IPS-11a (cell line): ENCODE measurements around the gene PRTFDC1.
"Not testable (repeated sequence)": the region's sequence is repeated elsewhere in the genome, so short reads cannot be mapped to it uniquely, and the experiment has no call there.

Experiments used
- H3K4me3 ChIP-seq: one replicate; pipeline ENCODE4 v1.5.1; 2013; ENCODE audit warnings: low read depth, low read length, control low read depth

Gene PRTFDC1, protein sequence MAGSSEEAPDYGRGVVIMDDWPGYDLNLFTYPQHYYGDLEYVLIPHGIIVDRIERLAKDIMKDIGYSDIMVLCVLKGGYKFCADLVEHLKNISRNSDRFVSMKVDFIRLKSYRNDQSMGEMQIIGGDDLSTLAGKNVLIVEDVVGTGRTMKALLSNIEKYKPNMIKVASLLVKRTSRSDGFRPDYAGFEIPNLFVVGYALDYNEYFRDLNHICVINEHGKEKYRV

GRCh38 chr10:24952143-24952706 lies at the start of gene PRTFDC1:
PRTFDC1 (minus strand) TSS chr10:24952606; CDS start chr10:24952575, 31 bp downstream.
- H3K4me3 ChIP-seq: peak within 1 kb of the TSS; percentile 69

DNA sequence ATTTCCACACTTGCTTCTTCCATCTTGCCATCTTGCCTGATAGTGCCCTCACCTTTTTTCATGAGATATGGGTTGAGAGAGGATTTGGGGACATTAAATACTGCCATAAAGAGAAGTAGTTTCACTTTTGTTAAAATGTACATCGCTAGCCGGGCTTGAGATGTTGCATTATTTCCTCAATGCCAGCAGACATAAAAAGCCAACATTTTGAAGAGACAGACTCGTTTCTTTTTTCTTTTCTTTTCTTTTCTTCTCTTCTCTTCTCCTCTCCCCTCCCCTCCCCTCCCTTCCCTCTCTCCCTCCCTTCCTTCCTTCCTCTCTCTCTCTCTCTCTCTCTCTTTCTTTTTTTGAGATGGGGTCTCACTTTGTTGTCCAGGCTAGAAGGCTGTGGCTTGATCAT lies 45.6 kb upstream of the PRTFDC1 start:
- no peak overlapping the region for H3K4me3 ChIP-seq

DNA sequence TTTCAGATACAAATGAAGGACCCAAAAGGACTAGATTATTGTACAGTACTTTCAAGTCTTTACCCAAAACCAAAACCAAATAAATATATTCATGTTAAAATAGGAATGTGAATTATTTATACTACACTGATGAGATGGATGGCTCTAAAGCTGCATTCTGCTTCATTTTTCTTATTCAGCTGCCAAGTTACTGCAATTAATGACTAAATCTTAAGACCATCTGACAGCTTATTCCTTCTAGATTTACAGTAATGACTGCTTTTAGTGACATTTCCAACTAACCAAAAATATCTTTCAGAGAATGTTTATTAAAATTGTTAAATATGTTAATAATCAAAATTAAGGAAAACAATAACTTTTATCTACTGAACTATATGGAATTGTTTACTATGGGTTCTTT lies 42.7 kb upstream of the PRTFDC1 start:
- no peak overlapping the region for H3K4me3 ChIP-seq

- no peak overlapping the region for H3K4me3 ChIP-seq
These were observed 41.0 kb upstream of the PRTFDC1 start for GRCh38 chr10:24993237-24993958.

- no peak overlapping the region for H3K4me3 ChIP-seq
These were observed 40.2 kb upstream of the PRTFDC1 start for GRCh38 chr10:24992512-24993133.

- no peak overlapping the region for H3K4me3 ChIP-seq
These were observed 38.9 kb upstream of the PRTFDC1 start for GRCh38 chr10:24991298-24991697.

GRCh38 chr10:24989867-24990266 lies 37.5 kb upstream of the PRTFDC1 start:
- H3K4me3 ChIP-seq: no peak overlapping the region

- no peak overlapping the region for H3K4me3 ChIP-seq
These were observed 36.6 kb upstream of the PRTFDC1 start for GRCh38 chr10:24988831-24989640.

- H3K4me3 ChIP-seq: no peak overlapping the region
These were observed 32.5 kb upstream of the PRTFDC1 start for GRCh38 chr10:24984906-24985305.

DNA sequence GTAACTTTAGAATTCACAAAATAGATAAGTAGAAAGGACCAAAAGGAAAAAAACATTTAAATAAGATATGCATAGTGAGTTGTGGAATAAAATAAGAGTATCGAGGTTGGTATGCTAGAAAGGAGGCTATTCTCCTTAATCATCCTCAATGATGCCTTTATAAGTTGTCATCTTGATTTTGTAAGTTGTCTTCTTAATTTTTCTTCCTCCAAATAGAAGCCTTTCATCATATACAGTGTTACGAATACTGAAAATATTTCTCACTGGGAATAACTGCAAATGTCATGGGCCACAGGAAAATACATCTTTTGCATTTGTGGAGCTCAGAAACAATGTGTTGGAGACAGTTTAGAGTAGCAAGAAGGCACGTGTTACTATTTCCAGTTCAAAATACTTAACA lies 31.5 kb upstream of the PRTFDC1 start:
- H3K4me3 ChIP-seq: no peak overlapping the region

DNA sequence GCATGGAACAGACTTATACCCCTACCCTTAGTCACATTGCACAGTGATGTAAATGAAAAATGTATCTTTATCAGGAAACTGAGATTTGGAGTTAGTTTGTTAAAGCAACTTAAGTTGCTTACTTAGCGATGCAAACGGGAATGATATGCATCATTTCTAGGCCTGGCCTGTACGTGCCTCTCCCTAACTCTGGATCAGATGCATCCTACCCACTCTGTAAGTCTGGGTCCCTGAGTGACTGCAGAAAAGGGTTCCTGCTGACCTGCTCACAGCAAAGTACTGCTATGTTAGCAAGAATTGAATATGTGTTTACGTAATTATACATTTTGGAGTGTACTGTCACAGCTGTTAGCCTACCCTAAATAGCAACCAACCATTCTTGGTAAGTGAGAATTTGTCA lies 30.7 kb upstream of the PRTFDC1 start:
- no peak overlapping the region for H3K4me3 ChIP-seq

- H3K4me3 ChIP-seq: no peak overlapping the region
These were observed 30.1 kb upstream of the PRTFDC1 start for GRCh38 chr10:24982319-24983112.

DNA sequence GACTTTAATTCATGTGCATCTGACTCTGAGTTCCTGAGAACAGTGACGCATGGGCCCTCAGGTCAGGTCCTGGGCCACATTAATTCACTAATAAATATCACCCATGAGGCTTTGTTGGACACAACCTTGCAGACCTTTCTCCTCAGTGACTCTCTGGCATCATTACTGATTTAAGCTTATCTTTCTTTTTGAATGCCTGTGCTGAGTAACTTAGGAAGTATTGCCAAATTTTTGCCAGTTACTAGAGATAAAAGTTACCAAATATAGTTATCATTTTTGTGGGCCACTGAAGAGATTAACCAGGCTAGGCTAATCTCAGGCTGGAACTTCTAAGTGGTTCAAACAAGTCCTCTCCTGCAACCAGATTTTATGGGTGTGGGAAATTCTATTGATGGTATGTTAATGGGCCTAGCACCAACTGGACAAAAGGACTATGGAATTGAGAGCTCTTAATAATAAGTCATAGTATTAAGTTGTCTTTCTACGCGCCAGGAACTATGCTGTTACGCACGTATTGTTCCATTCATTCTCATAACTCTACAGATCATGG lies 28.8 kb upstream of the PRTFDC1 start:
- H3K4me3 ChIP-seq: no peak overlapping the region

GRCh38 chr10:24979685-24980084 lies 27.3 kb upstream of the PRTFDC1 start:
- H3K4me3 ChIP-seq: no peak overlapping the region

GRCh38 chr10:24974976-24975375 lies 22.6 kb upstream of the PRTFDC1 start:
- no peak overlapping the region for H3K4me3 ChIP-seq

GRCh38 chr10:24973163-24973562 lies 20.8 kb upstream of the PRTFDC1 start:
- H3K4me3 ChIP-seq: no peak overlapping the region

- no peak overlapping the region for H3K4me3 ChIP-seq
These were observed 19.0 kb upstream of the PRTFDC1 start for GRCh38 chr10:24971374-24971773.

GRCh38 chr10:24969841-24970281 lies 17.5 kb upstream of the PRTFDC1 start:
- no peak overlapping the region for H3K4me3 ChIP-seq

DNA sequence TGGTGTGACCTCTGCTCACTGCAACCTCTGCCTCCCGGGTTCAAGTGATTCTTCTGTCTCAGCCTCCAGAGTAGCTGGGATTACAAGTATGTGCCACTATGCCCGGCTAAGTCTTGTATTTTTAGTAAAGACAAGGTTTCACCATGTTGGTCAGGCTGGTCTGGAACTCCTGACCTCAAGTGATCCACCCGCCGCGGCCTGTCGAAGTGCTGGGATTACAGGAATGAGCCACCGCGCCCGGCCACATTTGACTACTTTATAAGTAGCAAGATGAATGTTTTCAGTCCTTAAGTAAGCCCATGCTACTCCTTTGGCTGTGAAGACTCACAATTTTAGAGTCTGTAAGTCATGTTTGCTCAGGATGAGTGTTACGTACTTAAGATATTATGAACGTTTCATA lies 16.5 kb upstream of the PRTFDC1 start:
- not testable (repeated sequence) for H3K4me3 ChIP-seq

DNA sequence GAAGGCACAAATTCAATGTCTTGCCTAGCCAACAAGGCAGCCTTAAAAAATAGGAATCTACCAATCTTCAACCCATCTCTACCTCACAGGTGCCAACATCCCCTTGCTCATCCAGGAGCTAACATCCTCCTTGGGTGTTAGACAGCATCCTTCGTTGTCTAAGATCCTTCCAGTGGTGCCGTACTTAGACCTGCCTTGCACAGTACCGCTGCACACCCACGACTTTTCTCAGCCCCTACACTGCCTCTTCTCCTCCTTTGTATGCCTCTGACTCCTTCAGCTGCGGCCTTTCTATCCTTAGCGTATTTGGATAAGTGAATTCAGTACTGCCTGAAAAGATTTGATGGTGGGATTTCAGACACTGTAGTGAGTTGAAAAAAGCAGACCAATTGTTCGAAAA lies 15.9 kb upstream of the PRTFDC1 start:
- H3K4me3 ChIP-seq: no peak overlapping the region
